ENCODE measurements around the gene LENG9.

The LENG9 gene

DNA sequence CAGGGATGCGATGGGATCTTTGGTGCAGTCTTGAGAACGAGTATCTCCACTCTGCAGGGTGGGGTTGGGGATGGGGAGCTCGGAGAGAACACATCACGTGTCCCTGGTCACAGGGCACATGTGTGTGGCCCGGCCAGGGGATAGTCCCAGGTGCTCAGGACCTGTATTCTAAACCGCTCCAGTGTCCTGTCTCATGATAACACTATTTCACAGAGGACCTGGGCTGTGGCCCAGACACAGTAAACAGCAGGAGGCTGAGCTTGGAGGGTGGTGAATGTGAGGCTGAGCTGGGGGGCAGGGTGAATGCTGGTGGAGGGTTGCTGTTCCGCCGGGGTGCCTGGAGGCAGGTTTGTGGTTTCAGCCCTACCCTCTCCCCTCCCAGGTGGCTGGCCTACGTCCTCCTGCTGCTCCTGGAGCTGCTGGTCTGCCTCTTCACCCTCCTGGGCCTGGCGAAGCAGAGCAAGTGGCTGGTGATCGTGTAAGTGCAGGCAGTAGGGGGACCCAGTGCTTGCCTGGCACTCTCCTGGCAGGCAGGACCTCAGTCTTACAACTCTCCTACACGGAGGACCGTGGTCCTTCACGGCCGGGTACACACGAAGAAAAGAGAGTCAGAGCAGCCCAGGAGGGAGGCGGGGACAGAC is 37.2 kb downstream of the LENG9 start (continued):
- TF ChIP-seq ZNF558 (tag by site-specific recombination; IDR thresholded peaks at IDR 0.05) (no peak), ZNF560 (tag by site-specific recombination; IDR thresholded peaks at IDR 0.05; ENCODE audit: borderline replicate concordance) (no peak), ZNF18 (tag by site-specific recombination; IDR thresholded peaks at IDR 0.05) (no peak), ZNF488 (tag by site-specific recombination; IDR thresholded peaks at IDR 0.05) (no peak), TCF7L2 (IDR thresholded peaks at IDR 0.05; ENCODE audit: borderline replicate concordance, low read depth, low read length) (no peak), ZNF280D (tag by site-specific recombination; IDR thresholded peaks at IDR 0.05) (no peak), ZNF514 (tag by site-specific recombination; IDR thresholded peaks at IDR 0.05) (no peak), ZNF394 (tag by site-specific recombination; IDR thresholded peaks at IDR 0.05; ENCODE audit: borderline replicate concordance) (no peak), ZNF776 (tag by site-specific recombination; IDR thresholded peaks at IDR 0.05; ENCODE audit: borderline replicate concordance) (no peak), ELK4 (IDR thresholded peaks at IDR 0.05; ENCODE audit: borderline replicate concordance, low read depth, low read length) (no peak), ZNF354C (tag by site-specific recombination; IDR thresholded peaks at IDR 0.05; ENCODE audit: borderline replicate concordance, low read depth) (no peak), MZF1 (tag by site-specific recombination; IDR thresholded peaks at IDR 0.05; ENCODE audit: borderline replicate concordance) (no peak), ZNF596 (tag by site-specific recombination; IDR thresholded peaks at IDR 0.05) (no peak), ZNF501 (tag by site-specific recombination; IDR thresholded peaks at IDR 0.05) (no peak), ZNF629 (tag by site-specific recombination; IDR thresholded peaks at IDR 0.05) (no peak), ZNF426 (tag by site-specific recombination; IDR thresholded peaks at IDR 0.05) (no peak), PRDM1 (tag by site-specific recombination; IDR thresholded peaks at IDR 0.05) (no peak), ZNF366 (tag by site-specific recombination; conservative IDR thresholded peaks at IDR 0.05) (no peak), ZNF707 (tag by site-specific recombination; IDR thresholded peaks at IDR 0.05) (no peak), ZBTB1 (tag by site-specific recombination; IDR thresholded peaks at IDR 0.05) (no peak)
- TF ChIP-seq, protein P1, sequence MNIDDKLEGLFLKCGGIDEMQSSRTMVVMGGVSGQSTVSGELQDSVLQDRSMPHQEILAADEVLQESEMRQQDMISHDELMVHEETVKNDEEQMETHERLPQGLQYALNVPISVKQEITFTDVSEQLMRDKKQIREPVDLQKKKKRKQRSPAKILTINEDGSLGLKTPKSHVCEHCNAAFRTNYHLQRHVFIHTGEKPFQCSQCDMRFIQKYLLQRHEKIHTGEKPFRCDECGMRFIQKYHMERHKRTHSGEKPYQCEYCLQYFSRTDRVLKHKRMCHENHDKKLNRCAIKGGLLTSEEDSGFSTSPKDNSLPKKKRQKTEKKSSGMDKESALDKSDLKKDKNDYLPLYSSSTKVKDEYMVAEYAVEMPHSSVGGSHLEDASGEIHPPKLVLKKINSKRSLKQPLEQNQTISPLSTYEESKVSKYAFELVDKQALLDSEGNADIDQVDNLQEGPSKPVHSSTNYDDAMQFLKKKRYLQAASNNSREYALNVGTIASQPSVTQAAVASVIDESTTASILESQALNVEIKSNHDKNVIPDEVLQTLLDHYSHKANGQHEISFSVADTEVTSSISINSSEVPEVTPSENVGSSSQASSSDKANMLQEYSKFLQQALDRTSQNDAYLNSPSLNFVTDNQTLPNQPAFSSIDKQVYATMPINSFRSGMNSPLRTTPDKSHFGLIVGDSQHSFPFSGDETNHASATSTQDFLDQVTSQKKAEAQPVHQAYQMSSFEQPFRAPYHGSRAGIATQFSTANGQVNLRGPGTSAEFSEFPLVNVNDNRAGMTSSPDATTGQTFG (tag by site-specific recombination; IDR thresholded peaks at IDR 0.05; ENCODE audit: borderline replicate concordance) = no peak
- TF ChIP-seq, protein P2, sequence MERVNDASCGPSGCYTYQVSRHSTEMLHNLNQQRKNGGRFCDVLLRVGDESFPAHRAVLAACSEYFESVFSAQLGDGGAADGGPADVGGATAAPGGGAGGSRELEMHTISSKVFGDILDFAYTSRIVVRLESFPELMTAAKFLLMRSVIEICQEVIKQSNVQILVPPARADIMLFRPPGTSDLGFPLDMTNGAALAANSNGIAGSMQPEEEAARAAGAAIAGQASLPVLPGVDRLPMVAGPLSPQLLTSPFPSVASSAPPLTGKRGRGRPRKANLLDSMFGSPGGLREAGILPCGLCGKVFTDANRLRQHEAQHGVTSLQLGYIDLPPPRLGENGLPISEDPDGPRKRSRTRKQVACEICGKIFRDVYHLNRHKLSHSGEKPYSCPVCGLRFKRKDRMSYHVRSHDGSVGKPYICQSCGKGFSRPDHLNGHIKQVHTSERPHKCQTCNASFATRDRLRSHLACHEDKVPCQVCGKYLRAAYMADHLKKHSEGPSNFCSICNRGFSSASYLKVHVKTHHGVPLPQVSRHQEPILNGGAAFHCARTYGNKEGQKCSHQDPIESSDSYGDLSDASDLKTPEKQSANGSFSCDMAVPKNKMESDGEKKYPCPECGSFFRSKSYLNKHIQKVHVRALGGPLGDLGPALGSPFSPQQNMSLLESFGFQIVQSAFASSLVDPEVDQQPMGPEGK (tag by site-specific recombination; IDR thresholded peaks at IDR 0.05) = peak; percentile 38; the same call in 1 of the 2 replicates
